HG03108 (cell line): ENCODE results near the gene PKLR.

Experiments
- ATAC-seq: cut with Tn5 transposase; IDR thresholded peaks from one replicate; pipeline ENCODE4 v1.9.1; 2021; ENCODE audit warnings: moderate library complexity; ENCODE audit not compliant: unreplicated experiment

The PKLR gene

DNA sequence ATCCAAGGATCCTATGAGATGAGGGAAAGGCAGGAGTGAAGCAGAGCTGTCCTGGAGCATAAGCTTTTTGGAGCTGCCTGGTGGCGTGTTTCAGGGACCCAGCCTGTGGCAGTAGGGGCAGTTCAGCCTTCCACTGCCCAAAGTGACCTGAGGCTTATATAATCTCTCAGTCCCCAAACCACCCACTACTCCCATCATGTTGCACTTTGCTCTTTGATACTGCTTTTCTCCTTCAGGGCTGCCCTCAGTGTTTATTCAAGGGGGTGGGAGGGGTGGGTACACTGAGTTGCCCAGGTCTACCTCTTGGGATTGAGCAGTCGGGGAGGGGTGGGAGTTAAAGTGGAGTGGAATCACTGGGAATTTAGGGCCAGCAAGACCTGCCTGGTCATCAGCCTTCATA is 14.7 kb downstream of the PKLR start:
- no peak for ATAC-seq

DNA sequence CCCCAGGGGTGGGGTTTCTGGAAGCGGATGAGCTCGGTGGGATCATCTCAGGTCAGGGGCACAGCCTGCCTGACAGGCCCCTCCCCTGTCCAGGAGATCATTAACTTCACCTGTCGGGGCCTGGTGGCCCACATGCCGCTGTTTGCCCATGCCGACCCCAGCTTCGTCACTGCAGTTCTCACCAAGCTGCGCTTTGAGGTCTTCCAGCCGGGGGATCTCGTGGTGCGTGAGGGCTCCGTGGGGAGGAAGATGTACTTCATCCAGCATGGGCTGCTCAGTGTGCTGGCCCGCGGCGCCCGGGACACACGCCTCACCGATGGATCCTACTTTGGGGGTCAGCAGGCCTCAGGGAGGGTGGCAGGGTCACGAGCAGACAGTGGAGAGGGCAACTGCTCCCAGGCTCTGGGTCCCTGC is 15.6 kb downstream of the PKLR start:
- no peak for ATAC-seq

DNA sequence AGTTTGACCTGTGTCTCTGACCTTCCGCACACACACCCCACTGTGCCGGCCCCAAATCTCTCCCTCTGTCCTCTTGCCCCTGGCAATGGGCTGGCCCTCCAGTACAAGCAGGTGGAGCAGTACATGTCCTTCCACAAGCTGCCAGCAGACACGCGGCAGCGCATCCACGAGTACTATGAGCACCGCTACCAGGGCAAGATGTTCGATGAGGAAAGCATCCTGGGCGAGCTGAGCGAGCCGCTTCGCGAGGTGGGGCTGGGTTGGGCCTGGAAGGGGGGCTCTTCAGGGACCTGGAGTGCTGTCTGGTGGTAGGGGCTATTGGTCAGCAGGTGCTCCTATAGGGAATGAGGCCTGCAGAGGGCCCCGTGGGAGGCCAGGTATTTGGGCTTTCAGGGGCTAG is 16.2 kb downstream of the PKLR start:
- ATAC-seq: no peak

DNA sequence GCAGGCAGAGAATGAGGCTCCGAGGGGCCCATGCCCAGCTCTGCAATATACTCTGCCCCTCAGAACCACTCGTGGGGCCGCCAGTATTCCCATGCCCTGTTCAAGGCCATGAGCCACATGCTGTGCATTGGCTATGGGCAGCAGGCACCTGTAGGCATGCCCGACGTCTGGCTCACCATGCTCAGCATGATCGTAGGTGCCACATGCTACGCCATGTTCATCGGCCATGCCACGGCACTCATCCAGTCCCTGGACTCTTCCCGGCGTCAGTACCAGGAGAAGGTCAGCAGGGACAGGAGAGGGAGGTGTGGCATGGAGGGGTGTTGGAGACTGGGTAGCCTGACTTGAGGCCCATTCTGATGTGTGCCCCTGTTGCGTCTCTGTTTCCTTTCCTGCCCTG is 16.8 kb downstream of the PKLR start:
- ATAC-seq: no peak

DNA sequence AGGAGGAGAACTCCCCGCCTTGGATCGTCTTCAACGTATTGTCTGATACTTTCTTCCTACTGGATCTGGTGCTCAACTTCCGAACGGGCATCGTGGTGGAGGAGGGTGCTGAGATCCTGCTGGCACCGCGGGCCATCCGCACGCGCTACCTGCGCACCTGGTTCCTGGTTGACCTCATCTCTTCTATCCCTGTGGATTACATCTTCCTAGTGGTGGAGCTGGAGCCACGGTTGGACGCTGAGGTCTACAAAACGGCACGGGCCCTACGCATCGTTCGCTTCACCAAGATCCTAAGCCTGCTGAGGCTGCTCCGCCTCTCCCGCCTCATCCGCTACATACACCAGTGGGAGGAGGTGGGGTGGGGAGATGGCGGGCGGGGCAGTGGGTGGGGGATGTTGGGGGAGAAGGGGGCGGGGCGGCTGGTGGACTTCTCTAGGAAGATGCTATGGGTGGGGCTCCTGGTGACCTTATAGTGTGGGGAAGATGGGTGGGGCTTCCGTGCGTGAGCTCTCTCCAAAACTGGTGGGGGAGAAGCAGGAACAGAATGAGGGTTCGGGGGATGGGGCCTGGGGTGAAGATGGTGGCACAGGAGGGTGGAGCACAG is 18.6 kb downstream of the PKLR start:
- ATAC-seq: no peak

DNA sequence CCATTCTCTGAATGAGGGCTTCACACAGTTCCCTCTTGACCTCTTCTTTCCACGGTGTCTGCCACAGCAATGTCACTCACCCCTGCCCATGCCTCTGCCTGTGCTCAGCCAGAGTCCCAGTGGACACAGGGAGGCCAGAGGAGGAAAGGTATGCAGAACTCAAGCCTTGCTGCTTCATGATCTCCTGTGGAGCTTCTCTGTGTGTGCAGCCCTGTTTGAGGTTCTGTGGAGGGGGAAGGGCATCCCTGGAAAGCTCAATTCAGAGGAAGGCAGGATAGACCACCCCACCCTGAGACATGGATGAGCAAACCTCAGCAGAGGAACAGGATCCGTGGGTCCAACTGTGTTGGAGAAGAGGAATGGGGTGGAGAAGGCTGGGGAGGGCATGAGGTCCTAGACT is 22.0 kb downstream of the PKLR start:
- ATAC-seq: no peak

DNA sequence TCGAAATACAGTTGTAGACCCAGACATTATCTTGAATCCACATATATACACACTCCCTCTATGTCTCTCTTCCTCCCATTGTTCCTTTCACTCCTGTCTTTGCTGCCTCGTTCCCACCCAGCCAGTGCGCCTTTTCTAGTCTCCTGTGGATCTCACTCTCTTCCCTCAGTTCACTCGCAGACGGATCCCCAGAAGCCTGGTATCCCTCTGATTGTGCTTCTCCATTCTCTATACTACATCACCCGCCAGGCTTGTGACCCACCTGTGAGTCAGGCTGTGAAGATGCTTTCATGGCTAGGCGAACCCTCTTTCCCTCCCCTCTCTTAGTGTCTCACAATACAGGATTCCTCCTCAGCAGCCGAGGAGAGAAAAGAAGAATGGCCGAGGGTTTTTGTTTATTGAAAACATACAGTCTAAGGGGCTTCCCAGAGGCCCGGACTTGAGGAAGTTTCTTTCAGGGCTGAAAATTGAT is 22.5 kb downstream of the PKLR start:
- ATAC-seq: no peak

DNA sequence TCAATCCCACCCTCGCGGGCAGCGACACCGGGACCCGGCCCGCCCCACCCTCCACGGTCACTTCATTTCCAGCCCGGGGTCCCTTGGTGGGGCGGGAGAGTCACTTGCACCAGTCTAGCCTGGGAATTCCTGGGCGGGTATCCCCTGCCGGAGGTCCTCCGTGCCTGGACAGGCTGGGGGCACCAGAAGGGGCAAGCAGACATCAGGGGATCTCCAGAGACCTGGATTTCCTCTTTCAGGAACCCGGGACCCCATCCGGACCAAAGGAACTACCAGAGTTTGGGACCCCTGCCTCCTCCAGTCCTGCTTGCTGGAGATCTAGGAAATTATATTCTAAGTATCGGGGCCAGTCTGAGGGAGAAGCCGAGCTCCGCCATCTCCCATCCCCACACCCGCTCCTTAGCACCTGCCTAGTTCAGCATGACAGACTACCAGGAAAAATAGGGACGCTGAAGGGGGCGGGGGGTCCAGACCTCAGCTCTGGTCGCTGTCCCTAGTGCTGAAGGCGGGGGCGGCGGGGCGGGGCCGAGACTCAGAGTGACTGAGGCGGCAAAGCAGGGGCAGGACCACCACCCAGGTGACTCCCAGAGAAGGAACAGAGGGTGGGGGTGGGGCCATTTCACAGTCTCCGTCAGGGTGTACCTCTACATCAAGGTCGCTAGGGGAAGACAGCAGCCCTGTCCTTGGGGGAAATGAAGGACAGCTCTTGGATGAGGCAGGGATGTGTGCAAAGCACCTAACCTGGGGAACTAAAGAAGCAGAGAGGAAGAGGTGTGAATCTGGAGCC is 23.1 kb downstream of the PKLR start:
- ATAC-seq: no peak

DNA sequence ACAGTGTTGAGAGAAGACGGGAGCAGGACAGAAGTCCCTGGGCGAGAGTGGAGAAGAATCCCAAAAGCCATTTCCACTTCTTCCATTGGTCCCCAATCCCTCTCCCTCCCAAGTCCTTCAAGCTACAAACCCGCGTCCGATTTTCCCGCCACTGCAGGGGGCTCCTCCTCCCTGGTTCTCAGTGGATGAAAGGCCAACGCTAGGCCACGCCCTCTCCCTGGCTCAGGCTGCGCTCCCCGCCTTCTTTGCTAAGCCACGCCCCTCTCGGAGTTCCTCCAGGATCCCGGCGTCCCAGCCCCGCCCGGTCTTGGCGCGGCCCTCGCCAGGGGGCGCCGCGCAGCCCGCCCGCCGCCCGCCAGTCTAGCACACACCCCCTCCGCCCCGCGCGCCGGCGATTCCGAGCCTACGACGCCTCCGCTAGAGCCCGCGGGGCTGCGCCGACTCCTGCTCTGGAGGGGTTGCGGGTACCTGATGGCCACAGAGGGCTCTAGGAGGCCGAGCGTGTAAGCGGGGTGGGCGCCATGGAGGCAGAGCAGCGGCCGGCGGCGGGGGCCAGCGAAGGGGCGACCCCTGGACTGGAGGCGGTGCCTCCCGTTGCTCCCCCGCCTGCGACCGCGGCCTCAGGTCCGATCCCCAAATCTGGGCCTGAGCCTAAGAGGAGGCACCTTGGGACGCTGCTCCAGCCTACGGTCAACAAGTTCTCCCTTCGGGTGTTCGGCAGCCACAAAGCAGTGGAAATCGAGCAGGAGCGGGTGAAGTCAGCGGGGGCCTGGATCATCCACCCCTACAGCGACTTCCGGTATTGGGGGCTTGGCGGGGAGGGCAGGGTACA is 24.0 kb downstream of the PKLR start, which contains the start of gene HCN3:
HCN3 (plus strand) TSS at position 394 of the 832 bp plus-strand sequence; CDS start at position 522, 128 bp downstream.
- peak; percentile 56 for ATAC-seq

DNA sequence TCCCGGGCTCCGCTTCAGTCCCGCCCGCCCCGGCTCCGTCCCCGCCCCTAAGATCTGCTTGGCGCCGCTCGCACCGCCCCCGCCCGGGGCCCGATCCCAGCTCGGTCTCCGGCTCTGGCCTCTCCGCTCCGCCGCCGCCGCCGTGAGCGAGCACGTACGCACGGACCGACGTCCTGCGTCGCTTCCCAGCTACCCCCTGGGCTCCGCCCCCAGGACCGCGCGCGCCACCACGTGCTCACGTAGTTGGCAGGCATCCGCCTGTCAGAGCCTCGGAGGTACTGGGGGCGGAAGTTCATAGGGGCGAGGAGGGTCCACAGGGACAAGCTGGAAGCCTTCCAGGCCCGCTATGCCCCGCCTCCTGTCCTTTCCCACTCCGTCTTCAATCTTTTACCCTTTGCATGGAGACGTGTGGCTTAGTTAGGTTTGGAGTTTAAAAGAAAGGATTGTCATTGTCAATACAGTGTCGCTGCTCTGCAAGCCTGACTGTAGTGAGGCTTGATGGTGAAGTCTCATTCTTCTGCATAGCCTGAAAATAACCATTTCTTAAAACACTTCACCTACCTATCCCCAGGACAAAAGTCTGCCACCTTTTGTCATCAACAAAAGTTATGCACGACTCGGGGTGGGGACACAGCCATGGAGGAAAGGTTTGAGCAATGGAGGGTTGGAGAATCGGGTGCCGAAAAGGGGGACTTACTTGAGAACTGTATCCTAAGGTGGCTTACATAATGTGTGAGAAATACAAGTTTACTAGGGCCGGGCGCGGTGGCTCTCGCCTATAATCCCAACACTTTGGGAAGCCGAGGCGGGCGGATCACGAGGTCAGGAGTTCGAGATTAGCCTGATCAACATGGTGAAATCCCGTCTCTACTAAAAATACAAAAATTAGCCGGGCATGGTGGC is 27.6 kb downstream of the PKLR start, which contains the start of gene CLK2:
CLK2 (minus strand) TSS at position 162 of the 903 bp plus-strand sequence. CDS start 2,527 bp downstream, outside the sequence.
- peak; percentile 77 for ATAC-seq

DNA sequence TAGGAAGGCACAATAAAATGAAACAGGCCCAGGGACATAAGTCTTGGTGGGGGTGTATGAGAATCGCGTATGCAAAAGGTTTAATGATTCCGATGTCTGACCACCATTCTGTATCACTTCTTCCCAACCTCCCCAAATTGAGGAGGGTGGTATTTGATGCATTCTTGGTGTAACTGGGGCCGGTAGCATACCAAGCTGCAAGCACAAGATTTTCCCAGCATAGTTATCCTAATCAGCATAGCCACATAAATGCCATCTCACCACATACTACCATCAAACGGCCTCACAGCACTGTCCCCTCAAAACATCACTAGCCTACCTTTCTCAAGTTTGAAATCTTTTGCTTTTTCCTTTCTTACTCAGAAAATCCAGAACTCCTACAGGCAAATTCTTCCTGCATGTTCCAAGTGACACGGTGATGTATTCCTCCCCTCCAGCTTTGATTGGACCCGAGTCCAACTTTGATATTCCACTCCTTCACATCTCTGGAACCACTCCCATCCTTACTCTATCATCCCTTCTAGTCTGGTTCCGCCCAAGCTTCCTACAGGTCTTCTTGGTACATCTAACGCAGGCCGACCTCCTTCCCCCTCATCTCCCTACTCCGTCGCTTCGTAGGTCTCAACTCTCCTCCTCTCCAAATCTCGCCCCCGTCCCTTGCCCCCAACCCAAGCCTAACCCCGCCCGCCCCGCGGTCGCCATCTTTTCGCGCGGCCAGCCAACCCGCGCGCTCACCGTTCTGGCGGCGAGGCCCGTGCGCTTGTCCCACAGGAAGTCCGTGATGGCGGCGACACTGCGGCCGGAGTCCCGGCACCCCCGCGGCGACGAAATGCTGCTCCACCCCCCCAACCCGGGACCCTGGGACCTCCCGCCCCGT is 28.5 kb downstream of the PKLR start:
- peak; percentile 19 for ATAC-seq

DNA sequence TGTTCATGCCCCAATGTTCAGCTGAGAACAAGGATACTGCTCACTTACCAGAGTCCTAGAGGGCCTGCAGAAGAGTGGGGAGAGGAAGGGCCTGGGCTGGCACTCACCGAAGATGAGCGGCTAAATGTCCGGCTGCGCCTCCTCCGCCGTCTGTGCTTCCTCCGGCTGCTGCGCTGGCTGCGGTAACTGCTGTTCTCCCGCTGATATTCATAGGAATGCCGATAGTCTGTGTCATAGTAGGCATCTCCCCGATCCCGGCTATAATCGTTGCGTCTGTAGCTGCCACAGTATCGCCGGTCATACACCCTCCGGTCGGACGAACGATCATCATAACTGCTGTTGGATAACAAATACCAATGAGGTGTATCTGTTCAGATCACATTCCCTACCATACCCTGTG is 31.9 kb downstream of the PKLR start:
- no peak for ATAC-seq

DNA sequence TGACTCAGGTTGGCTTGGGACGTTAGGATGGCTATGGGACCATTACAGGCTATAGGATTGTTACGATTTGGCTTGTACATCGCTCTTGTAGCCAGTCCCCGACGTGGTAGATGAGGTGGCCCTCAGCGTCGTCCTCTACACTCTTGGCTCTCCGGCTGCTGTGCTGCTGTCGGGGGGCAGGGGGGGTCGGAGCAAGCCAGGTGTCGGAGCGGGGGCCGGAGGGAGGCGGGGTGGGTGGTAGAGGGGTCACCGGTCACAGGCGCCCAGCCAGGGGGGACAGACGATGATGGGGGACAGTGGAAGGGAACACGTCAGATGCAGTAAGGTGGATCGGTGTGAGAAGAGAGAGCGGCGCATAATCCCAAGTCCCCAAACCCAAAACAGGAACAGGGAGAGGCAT is 32.6 kb downstream of the PKLR start:
- ATAC-seq: no peak

DNA sequence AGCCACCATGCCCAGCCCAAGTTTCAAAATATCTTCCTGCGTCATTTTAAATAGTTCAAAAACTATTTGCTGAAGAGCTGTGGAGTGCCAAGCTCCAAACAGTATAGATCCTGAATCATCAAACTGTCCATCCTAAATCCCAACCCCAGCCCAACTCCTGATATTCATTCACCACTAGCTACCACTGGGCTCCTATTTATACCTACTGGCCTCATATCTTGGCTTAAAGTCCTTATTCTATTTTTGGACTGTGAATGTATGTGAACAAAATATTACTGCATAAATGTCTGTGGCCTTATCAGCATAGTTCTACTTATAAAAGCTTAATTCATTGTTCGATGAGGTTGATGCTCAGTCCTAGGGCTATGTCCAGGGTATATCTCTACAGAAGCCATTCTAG is 33.9 kb downstream of the PKLR start:
- ATAC-seq: no peak

DNA sequence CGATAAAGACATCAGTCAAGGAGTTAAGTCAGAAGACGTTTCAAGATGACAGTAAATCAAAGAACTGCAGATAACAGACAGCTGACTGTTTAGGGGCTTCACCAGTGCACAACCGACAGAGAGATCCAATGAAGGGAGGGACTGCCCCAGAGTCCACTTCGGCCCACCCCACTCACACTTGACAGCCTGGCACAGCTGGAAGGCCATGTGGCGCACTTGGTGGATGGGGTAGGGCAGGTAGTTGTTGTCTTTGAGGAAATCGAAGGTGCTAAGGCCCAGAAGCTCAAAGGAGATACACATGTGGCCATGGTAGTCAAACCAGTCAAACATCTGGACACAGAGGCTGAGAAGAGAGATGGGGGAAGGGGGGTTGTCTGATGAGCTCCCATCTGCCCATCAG is 34.7 kb downstream of the PKLR start:
- ATAC-seq: no peak

DNA sequence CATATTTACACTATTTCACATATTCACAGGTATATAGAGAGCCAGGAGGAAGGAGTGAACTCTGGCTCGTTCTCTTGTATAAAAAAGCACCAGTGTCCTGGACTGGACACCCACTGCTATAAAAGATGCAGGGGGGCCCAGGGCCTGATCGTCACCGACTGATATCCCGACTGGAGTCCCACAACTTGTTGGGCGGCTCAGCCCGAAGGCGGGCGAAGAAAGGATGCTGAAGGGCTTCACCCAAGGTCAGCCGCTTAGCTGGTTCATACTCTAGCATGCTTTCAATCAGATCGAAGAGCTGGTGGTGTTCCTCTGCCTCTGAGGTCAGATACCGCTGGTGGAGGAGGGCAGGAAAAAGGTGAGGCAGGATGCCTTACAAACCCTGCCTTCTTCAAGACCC is 38.2 kb downstream of the PKLR start:
- ATAC-seq: no peak

DNA sequence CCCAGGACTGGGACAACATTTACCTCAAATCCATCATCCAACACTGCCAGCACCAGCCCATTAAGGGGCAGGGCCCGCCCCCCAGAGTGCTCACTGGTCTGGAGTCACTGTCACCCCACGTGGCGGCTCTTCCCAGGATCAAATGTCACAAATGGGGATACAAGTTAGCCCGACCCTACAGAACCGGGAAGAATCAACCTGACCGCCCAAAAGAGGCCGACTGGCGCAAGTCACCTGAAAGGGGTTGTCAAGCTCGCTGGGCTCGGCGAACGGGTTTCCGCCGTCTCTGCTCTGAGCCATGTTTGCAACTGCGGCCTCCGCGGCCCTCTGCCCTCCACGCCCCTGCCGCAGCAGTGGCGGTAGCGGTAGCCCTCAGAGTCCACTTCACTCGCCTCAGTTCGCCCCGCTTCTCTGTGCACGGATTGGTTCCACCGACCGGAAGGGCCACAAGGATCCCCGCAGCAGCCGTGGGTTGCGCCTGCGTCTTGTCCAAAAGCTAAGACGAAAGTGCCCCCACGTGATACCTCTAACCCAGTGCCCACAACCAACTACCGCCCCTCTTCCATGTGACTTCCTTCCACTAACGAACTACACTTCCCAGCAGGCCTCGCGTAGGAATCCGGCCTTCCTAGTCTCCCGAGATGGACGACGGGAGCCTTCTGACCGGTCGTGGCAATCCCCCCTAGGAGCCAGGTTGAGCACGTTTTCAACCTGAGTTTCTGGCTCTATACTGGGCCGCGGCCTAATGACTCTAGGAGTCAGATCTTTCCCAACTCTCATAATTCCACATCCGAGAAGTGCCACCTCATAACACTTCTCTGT is 39.2 kb downstream of the PKLR start, which contains the start of gene SCAMP3:
SCAMP3 (minus strand) TSS at position 509 of the 822 bp plus-strand sequence; CDS start at position 300, 209 bp downstream.
- ATAC-seq: peak; percentile 92

DNA sequence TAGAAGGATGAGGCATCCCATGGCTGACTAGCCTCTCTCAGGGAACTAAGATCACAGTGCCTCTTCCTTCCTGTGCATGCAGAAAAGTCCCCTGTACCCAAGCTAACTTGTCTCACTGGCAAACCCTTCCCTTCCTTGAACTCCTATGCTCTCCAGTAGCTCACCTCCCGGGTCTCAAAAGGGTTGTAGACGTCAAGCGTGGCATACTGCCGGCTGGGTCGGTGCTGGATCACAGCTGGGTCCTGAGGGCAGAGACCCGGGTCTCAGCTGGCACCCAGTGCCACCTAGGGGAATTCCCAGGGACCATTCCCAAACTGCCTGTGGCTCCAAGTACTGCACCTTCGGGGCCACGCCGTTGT is 39.8 kb downstream of the PKLR start:
- peak; percentile 8 for ATAC-seq

DNA sequence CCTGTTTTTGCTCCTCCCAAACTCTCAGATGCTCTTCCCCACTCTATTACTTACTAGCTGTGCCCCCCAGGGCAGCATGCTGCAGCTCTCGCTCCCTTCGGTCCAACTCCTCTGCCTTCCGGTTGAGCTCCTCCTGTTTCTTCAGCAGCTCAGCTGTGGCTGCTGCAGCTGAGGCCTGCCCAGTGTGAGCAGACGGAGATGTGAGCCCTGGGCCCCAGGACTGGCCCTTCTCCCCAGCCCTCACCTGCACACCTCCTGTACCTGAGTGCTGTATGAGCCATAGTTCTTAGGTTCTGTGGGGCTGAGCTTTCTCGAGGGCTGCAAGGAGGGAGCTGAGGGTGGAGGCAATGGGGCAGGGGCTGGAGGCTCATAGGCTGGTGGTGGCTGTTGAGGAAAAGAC is 41.0 kb downstream of the PKLR start:
- no peak for ATAC-seq
